Fibroblast of lung (primary cell): ENCODE results near the gene MYO3B.

ENCODE experiments used
- EZH2 ChIP-seq: IDR thresholded peaks from 2 replicates; pipeline ENCODE4 v1.5.1; 2012; ENCODE audit warnings: low read length, control low read depth, mild to moderate bottlenecking; ENCODE audit errors: missing control alignments
- TF ChIP-seq, protein P1 (sequence below), 2 donors: IDR thresholded peaks in 1 of 2; conservative IDR thresholded peaks in 1 of 2; 1 replicate in 1 of 2; 2 replicates in 1 of 2; pipeline ENCODE4 v1.5.1; 2011 to 2012; ENCODE audit warnings: low read length in 2 of 2, control low read depth in 1 of 2, inconsistent platforms in 1 of 2, low read depth in 1 of 2, mild to moderate bottlenecking in 1 of 2

DNA sequence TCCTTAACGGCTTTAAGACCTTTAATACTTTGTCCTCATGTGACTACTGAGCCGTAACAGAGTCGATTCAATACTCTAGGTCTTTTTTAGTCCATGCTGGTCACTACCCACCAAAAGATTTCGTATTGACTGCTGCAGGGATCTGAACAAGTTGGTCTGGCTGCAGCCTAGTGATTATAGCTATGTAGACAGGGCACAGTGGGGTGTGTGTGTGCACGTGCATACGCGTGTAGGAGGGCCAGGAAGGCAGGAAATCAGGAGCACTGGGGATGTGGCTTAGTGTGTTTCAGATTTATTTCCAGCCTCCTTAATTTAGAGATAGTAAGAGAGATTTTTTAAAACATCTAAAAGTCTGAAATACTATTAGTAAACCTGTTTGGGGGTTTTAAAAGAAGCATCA is 161.4 kb downstream of the MYO3B start:
- TF ChIP-seq, protein P1, sequence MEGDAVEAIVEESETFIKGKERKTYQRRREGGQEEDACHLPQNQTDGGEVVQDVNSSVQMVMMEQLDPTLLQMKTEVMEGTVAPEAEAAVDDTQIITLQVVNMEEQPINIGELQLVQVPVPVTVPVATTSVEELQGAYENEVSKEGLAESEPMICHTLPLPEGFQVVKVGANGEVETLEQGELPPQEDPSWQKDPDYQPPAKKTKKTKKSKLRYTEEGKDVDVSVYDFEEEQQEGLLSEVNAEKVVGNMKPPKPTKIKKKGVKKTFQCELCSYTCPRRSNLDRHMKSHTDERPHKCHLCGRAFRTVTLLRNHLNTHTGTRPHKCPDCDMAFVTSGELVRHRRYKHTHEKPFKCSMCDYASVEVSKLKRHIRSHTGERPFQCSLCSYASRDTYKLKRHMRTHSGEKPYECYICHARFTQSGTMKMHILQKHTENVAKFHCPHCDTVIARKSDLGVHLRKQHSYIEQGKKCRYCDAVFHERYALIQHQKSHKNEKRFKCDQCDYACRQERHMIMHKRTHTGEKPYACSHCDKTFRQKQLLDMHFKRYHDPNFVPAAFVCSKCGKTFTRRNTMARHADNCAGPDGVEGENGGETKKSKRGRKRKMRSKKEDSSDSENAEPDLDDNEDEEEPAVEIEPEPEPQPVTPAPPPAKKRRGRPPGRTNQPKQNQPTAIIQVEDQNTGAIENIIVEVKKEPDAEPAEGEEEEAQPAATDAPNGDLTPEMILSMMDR (conservative IDR thresholded peaks at IDR 0.05 in 1 of 2, IDR thresholded peaks at IDR 0.05 in 1 of 2; ENCODE audit: low read depth in 1 of 2, low read length in 2 of 2) = no peak
- no peak for TF ChIP-seq EZH2
